DND-41 (cell line): ENCODE measurements around the gene ATAD3A.

Source experiments
- ATAC-seq: fragments of 200-7000 bp; cut with Tn5 transposase; 3 replicates; pipeline ENCODE4 v1.9.1; 2021; ENCODE audit warnings: low read depth; ENCODE audit not compliant: insufficient read depth
- DNase-seq: peaks from one replicate; pipeline ENCODE4 v3.0.0-alpha.2; 2020
- H2AFZ ChIP-seq: 2 replicates; pipeline ENCODE4 v1.6.0; 2012; ENCODE audit warnings: low read depth, low read length
- H3K27ac ChIP-seq: 2 replicates; pipeline ENCODE4 v1.5.1; 2012; ENCODE audit warnings: low read length, inconsistent platforms
- H3K27me3 ChIP-seq: fragments of 200-600 bp; sonication (generic); 2 replicates; pipeline ENCODE4 v1.6.0; 2012; ENCODE audit warnings: low read length, mild to moderate bottlenecking, inconsistent platforms; ENCODE audit not compliant: insufficient read depth, poor library complexity
- H3K36me3 ChIP-seq: 2 replicates; pipeline ENCODE4 v1.5.1; 2012; ENCODE audit warnings: low read length, inconsistent platforms; ENCODE audit not compliant: insufficient read depth
- H3K4me1 ChIP-seq: 2 replicates; pipeline ENCODE4 v1.5.1; 2012; ENCODE audit warnings: mild to moderate bottlenecking, low read length; ENCODE audit not compliant: insufficient read depth
- H3K4me2 ChIP-seq: 2 replicates; pipeline ENCODE4 v1.6.0; 2012; ENCODE audit warnings: mild to moderate bottlenecking, moderate library complexity, low read length, inconsistent platforms; ENCODE audit not compliant: insufficient read depth
- H3K4me3 ChIP-seq, 2 experiments: fragments of 200-600 bp in 1 of 2; shearing (Covaris generic) in 1 of 2; 2 replicates each; pipeline ENCODE4 v1.5.1; 2012 to 2016; ENCODE audit warnings: inconsistent platforms in 2 of 2, low read length in 2 of 2, mild to moderate bottlenecking in 2 of 2, low read depth in 1 of 2, moderate library complexity in 1 of 2
- H3K79me2 ChIP-seq: 2 replicates; pipeline ENCODE4 v1.6.0; 2012; ENCODE audit warnings: low read length, inconsistent platforms; ENCODE audit not compliant: insufficient read depth
- H3K9ac ChIP-seq: 2 replicates; pipeline ENCODE4 v1.6.0; 2012; ENCODE audit warnings: low read depth, mild to moderate bottlenecking, inconsistent platforms, low read length, moderate library complexity
- H3K9me3 ChIP-seq: 2 replicates; pipeline ENCODE4 v1.5.1; 2012; ENCODE audit warnings: low read length, moderate library complexity, mild to moderate bottlenecking, inconsistent platforms; ENCODE audit not compliant: insufficient read depth, severe bottlenecking
- H4K20me1 ChIP-seq: 2 replicates; pipeline ENCODE4 v1.6.0; 2012; ENCODE audit warnings: low read length; ENCODE audit not compliant: insufficient read depth
- EZH2 ChIP-seq: IDR thresholded peaks from 3 replicates; pipeline ENCODE4 v1.6.1; 2012; ENCODE audit warnings: borderline replicate concordance, low read depth, mild to moderate bottlenecking, moderate library complexity, low read length, inconsistent platforms; ENCODE audit not compliant: severe bottlenecking
- TF ChIP-seq, protein P1 (sequence below): IDR thresholded peaks from 2 replicates; pipeline ENCODE4 v1.5.1; 2012; ENCODE audit warnings: borderline replicate concordance, low read length, moderate library complexity, mild to moderate bottlenecking; ENCODE audit not compliant: poor library complexity, severe bottlenecking; ENCODE audit errors: extremely low read depth

Gene ATAD3A

DNA sequence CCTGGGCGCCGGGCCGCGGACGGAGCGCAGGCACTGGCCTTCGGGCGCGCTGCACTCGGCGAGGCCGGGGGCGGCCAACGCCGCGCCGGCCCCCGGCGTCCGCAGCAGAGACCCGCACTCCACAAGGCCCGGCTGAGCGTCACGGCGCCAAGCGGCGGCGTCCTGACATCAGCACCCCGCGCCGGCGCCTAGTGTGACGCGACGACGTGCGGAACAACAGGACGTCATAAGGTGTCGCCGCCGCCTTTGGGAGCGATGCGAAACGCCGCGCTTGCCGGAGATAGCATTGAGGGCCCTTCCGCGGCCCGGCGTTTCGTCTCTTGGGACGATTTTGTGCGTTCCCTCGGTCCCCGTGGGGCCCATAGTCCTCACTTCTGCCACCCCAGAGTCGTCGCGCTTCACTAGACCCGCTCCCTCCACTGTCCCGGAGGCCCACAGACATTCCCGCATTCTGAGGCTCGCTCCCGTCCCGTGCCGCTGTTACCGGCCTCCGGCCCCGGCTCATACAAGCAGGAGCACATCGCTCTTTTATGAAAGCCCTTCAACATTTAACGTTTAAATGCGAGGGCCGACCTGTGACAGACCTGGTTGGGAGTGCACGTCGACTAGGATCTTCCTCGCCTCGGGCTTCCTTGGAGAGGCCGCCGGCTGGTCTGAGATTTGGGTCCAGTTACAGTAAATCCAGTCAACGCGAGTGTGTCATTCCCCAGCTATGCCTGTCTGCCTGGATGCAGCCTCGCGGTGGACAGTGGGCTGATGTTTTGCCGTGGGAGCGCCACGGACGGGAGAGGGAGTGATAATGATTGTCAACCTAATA, 63.0 kb downstream of the ATAD3A start, which contains the start of gene SSU72:
Gene SSU72, minus strand, starts transcription at position 143 of the 817 bp plus-strand sequence. CDS start 306 bp downstream, outside the sequence.
- Histone ChIP-seq H3K79me2 (peaks cover 54% of the 10 kb centered on the region), H3K9me3 (no peaks in the 10 kb centered on the region), H3K27ac (peak within 1 kb of the TSS; percentile 87), H3K36me3 (peaks cover 20% of the 10 kb centered on the region), H3K4me2 (peak within 1 kb of the TSS; percentile 95), H3K4me1 (peaks cover 41% of the 10 kb centered on the region), H4K20me1 (peaks cover 23% of the 10 kb centered on the region), H2AFZ (peak within 1 kb of the TSS; percentile 90), H3K9ac (peak within 1 kb of the TSS; percentile 100), H3K27me3 (no peaks in the 10 kb centered on the region), H3K4me3 (peak within 1 kb of the TSS; percentile 61 to 86)
- no peak for TF ChIP-seq EZH2
- TF ChIP-seq, protein P1, sequence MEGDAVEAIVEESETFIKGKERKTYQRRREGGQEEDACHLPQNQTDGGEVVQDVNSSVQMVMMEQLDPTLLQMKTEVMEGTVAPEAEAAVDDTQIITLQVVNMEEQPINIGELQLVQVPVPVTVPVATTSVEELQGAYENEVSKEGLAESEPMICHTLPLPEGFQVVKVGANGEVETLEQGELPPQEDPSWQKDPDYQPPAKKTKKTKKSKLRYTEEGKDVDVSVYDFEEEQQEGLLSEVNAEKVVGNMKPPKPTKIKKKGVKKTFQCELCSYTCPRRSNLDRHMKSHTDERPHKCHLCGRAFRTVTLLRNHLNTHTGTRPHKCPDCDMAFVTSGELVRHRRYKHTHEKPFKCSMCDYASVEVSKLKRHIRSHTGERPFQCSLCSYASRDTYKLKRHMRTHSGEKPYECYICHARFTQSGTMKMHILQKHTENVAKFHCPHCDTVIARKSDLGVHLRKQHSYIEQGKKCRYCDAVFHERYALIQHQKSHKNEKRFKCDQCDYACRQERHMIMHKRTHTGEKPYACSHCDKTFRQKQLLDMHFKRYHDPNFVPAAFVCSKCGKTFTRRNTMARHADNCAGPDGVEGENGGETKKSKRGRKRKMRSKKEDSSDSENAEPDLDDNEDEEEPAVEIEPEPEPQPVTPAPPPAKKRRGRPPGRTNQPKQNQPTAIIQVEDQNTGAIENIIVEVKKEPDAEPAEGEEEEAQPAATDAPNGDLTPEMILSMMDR, result no peak
- ATAC-seq (peak; percentile 76), DNase-seq (peak; percentile 91)

DNA sequence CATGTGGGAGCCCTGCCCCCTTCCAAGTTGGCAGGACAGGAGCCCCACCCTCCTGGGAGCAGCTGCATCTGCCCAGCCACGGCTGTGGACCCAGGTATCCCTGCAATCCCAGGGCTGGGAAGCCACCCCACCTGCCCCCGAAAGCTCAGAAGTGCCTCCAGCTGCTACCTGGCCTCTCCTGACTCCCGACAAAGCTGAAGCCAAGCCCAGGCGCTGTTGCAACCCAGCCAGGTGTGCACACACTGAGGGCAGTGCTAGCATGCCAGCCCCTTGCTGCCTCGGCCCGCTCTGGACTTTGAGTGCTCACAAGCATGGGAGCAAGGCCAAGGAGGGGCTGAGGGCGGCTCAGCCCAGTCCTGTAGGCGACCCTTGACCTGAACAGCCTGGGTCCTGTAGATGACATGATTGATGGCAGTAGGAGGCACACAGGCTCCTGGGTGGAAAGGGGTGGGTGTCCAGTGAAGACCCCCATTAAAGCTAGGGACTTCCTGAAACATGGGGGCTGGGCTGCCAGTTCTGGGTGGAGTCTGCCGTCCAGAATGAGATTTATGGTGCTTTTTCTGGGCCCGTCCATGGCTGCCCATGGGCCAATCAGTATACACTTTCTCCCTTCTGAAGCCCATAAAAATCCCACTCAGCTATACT, 65.5 kb downstream of the ATAD3A start:
- H3K4me2 ChIP-seq, result no peak overlapping the region
- H3K27me3 ChIP-seq, result no peaks in the 10 kb centered on the region
- peaks cover 7% of the 10 kb centered on the region; the same call in 1 of the 2 replicates for H3K36me3 ChIP-seq
- no peak overlapping the region for H2AFZ ChIP-seq
- H4K20me1 ChIP-seq, result peaks cover 8% of the 10 kb centered on the region; the same call in 1 of the 2 replicates
- ATAC-seq (no peak), DNase-seq (no peak)
- no peak overlapping the region for H3K27ac ChIP-seq
- H3K79me2 ChIP-seq, result peaks cover 29% of the 10 kb centered on the region
- no peak overlapping the region for H3K4me3 ChIP-seq
- TF ChIP-seq, protein P1, result no peak
- TF ChIP-seq EZH2, result no peak
- no peak overlapping the region for H3K9ac ChIP-seq
- H3K9me3 ChIP-seq, result no peaks in the 10 kb centered on the region
- peaks cover 23% of the 10 kb centered on the region for H3K4me1 ChIP-seq

DNA sequence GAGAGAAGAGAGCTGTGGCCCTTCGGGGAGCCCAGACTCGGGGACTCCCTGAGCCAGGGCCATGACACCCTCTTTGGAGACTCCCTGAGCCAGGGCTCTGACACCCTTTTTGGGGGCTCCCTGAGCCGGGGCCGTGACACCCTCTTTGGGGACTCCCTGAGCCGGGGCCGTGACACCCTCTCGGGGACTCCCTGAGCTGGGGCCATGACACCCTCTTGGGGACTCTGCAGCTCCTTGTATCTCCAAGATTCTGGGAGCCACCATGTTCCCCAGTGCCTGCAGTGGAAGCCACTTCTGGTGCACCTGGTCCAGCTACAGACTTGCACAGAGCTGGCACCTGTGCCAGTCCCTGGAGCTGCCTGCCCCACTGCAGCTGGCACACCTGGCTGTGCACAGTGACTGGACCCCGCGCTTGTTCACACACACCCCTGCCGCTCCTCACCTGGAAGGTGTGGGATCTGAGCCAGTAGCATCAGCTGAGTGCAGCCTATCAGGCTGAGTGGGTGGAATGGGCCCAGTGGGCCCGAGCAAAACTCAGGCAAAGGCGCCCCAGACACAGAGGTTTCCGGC, 66.5 kb downstream of the ATAD3A start:
- Histone ChIP-seq H3K4me2 (no peak overlapping the region), H3K4me1 (peaks cover 14% of the 10 kb centered on the region), H3K9ac (no peak overlapping the region), H3K36me3 (peaks cover 4% of the 10 kb centered on the region; the same call in 1 of the 2 replicates), H3K27me3 (no peaks in the 10 kb centered on the region), H4K20me1 (peaks cover 3% of the 10 kb centered on the region; the same call in 1 of the 2 replicates), H3K79me2 (peaks cover 19% of the 10 kb centered on the region), H3K4me3 (no peak overlapping the region), H3K27ac (no peak overlapping the region), H2AFZ (no peak overlapping the region), H3K9me3 (no peaks in the 10 kb centered on the region)
- ATAC-seq (no peak), DNase-seq (no peak)
- no peak for TF ChIP-seq EZH2
- TF ChIP-seq, protein P1, result no peak
